Breast epithelium (tissue), 4 donors: ENCODE measurements around the gene GPHA2. TPM values are rescaled to one million over a fixed set of nuclear protein-coding genes. Genes with fewer than 3 reads are reported as not detected.

Experiments
- DNase-seq, 2 donors: peaks; one replicate each; pipeline ENCODE4 v3.0.0-alpha.2; 2019; ENCODE audit warnings: low spot score in 2 of 2
- H3K27ac ChIP-seq, 2 donors: fragments of 200-600 bp; sonication (generic) in 1 of 2; one replicate each; pipeline ENCODE4 v1.5.1; 2016 to 2019; ENCODE audit warnings: mild to moderate bottlenecking in 1 of 2
- H3K27me3 ChIP-seq, 2 donors: fragments of 200-600 bp; sonication (generic) in 1 of 2; one replicate each; pipeline versions ENCODE4 v1.5.1 to v1.6.0; 2017 to 2019; ENCODE audit warnings: control low read depth in 1 of 2, mild to moderate bottlenecking in 1 of 2
- H3K36me3 ChIP-seq: fragments of 200-600 bp; one replicate; pipeline ENCODE4 v1.5.1; 2019
- H3K4me1 ChIP-seq, 2 donors: fragments of 200-600 bp; sonication (generic); one replicate each; pipeline ENCODE4 v1.5.1; 2016 to 2019; ENCODE audit warnings: control low read depth in 1 of 2
- H3K4me3 ChIP-seq, 3 donors: fragments of 200-600 bp; sonication (generic); 1 replicate in 2 of 3; 2 replicates in 1 of 3; pipeline ENCODE4 v1.5.1; 2016 to 2019; ENCODE audit warnings: mild to moderate bottlenecking in 3 of 3, moderate library complexity in 2 of 3
- H3K9me3 ChIP-seq, 2 donors: fragments of 200-600 bp; sonication (generic) in 1 of 2; one replicate each; pipeline ENCODE4 v1.5.1; 2016 to 2019; ENCODE audit warnings: control low read depth in 1 of 2
- CTCF ChIP-seq, 3 donors: fragments of 450-650 bp; IDR thresholded peaks; one replicate each; pipeline ENCODE4 v1.5.1; 2016 to 2017; ENCODE audit warnings: antibody characterized with exemption in 3 of 3, mild to moderate bottlenecking in 3 of 3, moderate library complexity in 3 of 3
- POLR2A ChIP-seq: fragments of 450-650 bp; IDR thresholded peaks from one replicate; pipeline ENCODE4 v1.6.1; 2016; ENCODE audit warnings: antibody characterized with exemption, mild to moderate bottlenecking, moderate library complexity
- POLR2AphosphoS5 ChIP-seq, 3 donors: sonication (generic); formaldehyde crosslinking; IDR thresholded peaks; one replicate each; pipeline ENCODE4 v1.6.1; 2017; ENCODE audit warnings: antibody characterized with exemption in 3 of 3
- intact Hi-C: fragments of 100-400 bp; cut with DNase I; formaldehyde crosslinking; loops from one replicate; pipeline ENCODE4 v1.15.1; 2023; ENCODE audit warnings: low total_unique reads
- total RNA-seq, 3 donors: library from RNA; depleted of rRNA; stranded (reverse); fragments of >200 nt; gene quantifications; one replicate each; pipeline ENCODE4 v1.1.0, GENCODE V29; 2016

The GPHA2 gene
- total RNA-seq, 3 donors from 2014 or later = not detected

GRCh38 chr11:64970731-64971151 lies 35.0 kb upstream of the GPHA2 start:
- no peak for DNase-seq
- H3K9me3 ChIP-seq = no peaks in the 10 kb centered on the region
- H3K4me3 ChIP-seq = no peak overlapping the region
- no peak overlapping the region for H3K27ac ChIP-seq
- intact Hi-C loops = loop anchor here (5.0 kb wide), 1 partner anchor 1722 kb away; no protein-coding TSS in a partner anchor
- TF ChIP-seq CTCF (IDR thresholded peaks at IDR 0.05) = no peak
- no peak for TF ChIP-seq POLR2A
- no peak for TF ChIP-seq POLR2AphosphoS5 (IDR thresholded peaks at IDR 0.05)
- H3K27me3 ChIP-seq = no peaks in the 10 kb centered on the region
- H3K4me1 ChIP-seq = no peaks in the 10 kb centered on the region
- H3K36me3 ChIP-seq = no peaks in the 10 kb centered on the region

- no peaks in the 10 kb centered on the region for H3K4me1 ChIP-seq
- no peak overlapping the region for H3K4me3 ChIP-seq
- H3K9me3 ChIP-seq = no peaks in the 10 kb centered on the region
- no peak overlapping the region for H3K27ac ChIP-seq
- no peaks in the 10 kb centered on the region for H3K27me3 ChIP-seq
- no peak for DNase-seq
- H3K36me3 ChIP-seq = no peaks in the 10 kb centered on the region
- intact Hi-C loops = loop anchor here (2.0 kb wide), 1 partner anchor 56 kb away; no protein-coding TSS in a partner anchor
- TF ChIP-seq POLR2A (no peak), CTCF (IDR thresholded peaks at IDR 0.05) (no peak), POLR2AphosphoS5 (IDR thresholded peaks at IDR 0.05) (no peak)
These were observed 33.5 kb upstream of the GPHA2 start for GRCh38 chr11:64969209-64969608.

- intact Hi-C loops = no loop called here
- Histone ChIP-seq H3K27me3 (no peaks in the 10 kb centered on the region), H3K27ac (no peak overlapping the region), H3K9me3 (no peaks in the 10 kb centered on the region), H3K4me3 (no peak overlapping the region), H3K36me3 (no peaks in the 10 kb centered on the region), H3K4me1 (no peaks in the 10 kb centered on the region)
- no peak for DNase-seq
- TF ChIP-seq POLR2AphosphoS5 (IDR thresholded peaks at IDR 0.05) (no peak), CTCF (IDR thresholded peaks at IDR 0.05) (no peak), POLR2A (no peak)
These were observed 31.7 kb upstream of the GPHA2 start for GRCh38 chr11:64967375-64967774.

GRCh38 chr11:64963072-64963631 lies 27.5 kb upstream of the GPHA2 start:
- no peak overlapping the region for H3K4me3 ChIP-seq
- no peaks in the 10 kb centered on the region for H3K27me3 ChIP-seq
- no peak for DNase-seq
- no peaks in the 10 kb centered on the region for H3K36me3 ChIP-seq
- H3K27ac ChIP-seq = no peak overlapping the region
- H3K9me3 ChIP-seq = no peaks in the 10 kb centered on the region
- TF ChIP-seq CTCF (IDR thresholded peaks at IDR 0.05) = no peak
- no peak for TF ChIP-seq POLR2AphosphoS5 (IDR thresholded peaks at IDR 0.05)
- TF ChIP-seq POLR2A = no peak
- intact Hi-C loops = no loop called here
- no peaks in the 10 kb centered on the region for H3K4me1 ChIP-seq

GRCh38 chr11:64960719-64961118 lies 25.0 kb upstream of the GPHA2 start:
- no peaks in the 10 kb centered on the region for H3K27me3 ChIP-seq
- H3K9me3 ChIP-seq = no peaks in the 10 kb centered on the region
- H3K4me1 ChIP-seq = no peaks in the 10 kb centered on the region
- no peak overlapping the region for H3K4me3 ChIP-seq
- H3K27ac ChIP-seq = no peak overlapping the region
- H3K36me3 ChIP-seq = no peaks in the 10 kb centered on the region
- intact Hi-C loops = no loop called here
- no peak for TF ChIP-seq POLR2AphosphoS5 (IDR thresholded peaks at IDR 0.05)
- no peak for TF ChIP-seq CTCF (IDR thresholded peaks at IDR 0.05)
- no peak for TF ChIP-seq POLR2A
- DNase-seq = no peak
